ENCODE data around the gene RPL23. TPM values are rescaled to one million over a fixed set of nuclear protein-coding genes. Genes with fewer than 3 reads are reported as not detected.

RPL23 gene
- total RNA-seq, 1 experiment from 2014 or later: 1,110 TPM

GRCh38 chr17:38877130-38877851 is 23.8 kb upstream of the RPL23 start:
- Histone ChIP-seq H3K4me2 (ENCODE audit: low read length) (no peak overlapping the region), H3K9me3 (ENCODE audit: low read length) (no peaks in the 10 kb centered on the region), H2AFZ (ENCODE audit: low read length) (no peak overlapping the region), H3K4me1 (ENCODE audit: insufficient read depth, low read length) (peaks cover 47% of the 10 kb centered on the region), H3K27ac (ENCODE audit: low read length) (no peak overlapping the region), H3K4me3 (ENCODE audit: low read length) (no peak overlapping the region), H3F3A (ENCODE audit: low read length, unreplicated experiment) (no peaks in the 10 kb centered on the region), H3K9ac (ENCODE audit: low read length) (no peak overlapping the region), H3K36me3 (ENCODE audit: low read depth, low read length) (peaks cover 10% of the 10 kb centered on the region; the same call in 1 of the 2 replicates), H3K27me3 (ENCODE audit: low read length) (no peaks in the 10 kb centered on the region), H3K79me2 (ENCODE audit: low read length) (peaks cover 68% of the 10 kb centered on the region), H3K9me2 (replicated peaks; ENCODE audit: low read length) (no peaks in the 10 kb centered on the region), H4K20me1 (ENCODE audit: low read length) (peaks cover 12% of the 10 kb centered on the region)
- POLR2A ChIA-PET (ENCODE audit: unreplicated experiment): no interaction called here
- TF ChIP-seq CTCF (conservative IDR thresholded peaks at IDR 0.05; ENCODE audit: low read depth, low read length) (no peak), EZH2 (IDR thresholded peaks at IDR 0.05; ENCODE audit: low read length, unreplicated experiment) (no peak), EZH2phosphoT487 (IDR thresholded peaks at IDR 0.05; ENCODE audit: borderline replicate concordance, low read length) (no peak)
- CTCF ChIA-PET: no interaction called here
- no peak for ATAC-seq
- intact Hi-C loops (cut with micrococcal nuclease): no loop called here
- BruUV-seq (replicated peaks): no TSS peak
- DNase-seq: no peak

GRCh38 chr17:38875477-38876075 is 22.1 kb upstream of the RPL23 start:
- no peaks in the 10 kb centered on the region for H3K9me3 ChIP-seq (ENCODE audit: low read length)
- no peaks in the 10 kb centered on the region for H3F3A ChIP-seq (ENCODE audit: low read length, unreplicated experiment)
- DNase-seq (no peak), ATAC-seq (no peak)
- ChIA-PET CTCF (no interaction called here), POLR2A (ENCODE audit: unreplicated experiment) (no interaction called here)
- H4K20me1 ChIP-seq (ENCODE audit: low read length): peaks cover 15% of the 10 kb centered on the region
- no peak overlapping the region for H3K9ac ChIP-seq (ENCODE audit: low read length)
- peaks cover 45% of the 10 kb centered on the region for H3K4me1 ChIP-seq (ENCODE audit: insufficient read depth, low read length)
- no peak overlapping the region for H3K4me2 ChIP-seq (ENCODE audit: low read length)
- intact Hi-C loops (cut with micrococcal nuclease): no loop called here
- no peaks in the 10 kb centered on the region for H3K9me2 ChIP-seq (replicated peaks; ENCODE audit: low read length)
- no peak overlapping the region for H3K27ac ChIP-seq (ENCODE audit: low read length)
- H2AFZ ChIP-seq (ENCODE audit: low read length): no peak overlapping the region
- H3K27me3 ChIP-seq (ENCODE audit: low read length): no peaks in the 10 kb centered on the region
- H3K36me3 ChIP-seq (ENCODE audit: low read depth, low read length): no peaks in the 10 kb centered on the region; the same call in 1 of the 2 replicates
- no peak overlapping the region for H3K4me3 ChIP-seq (ENCODE audit: low read length)
- peaks cover 68% of the 10 kb centered on the region for H3K79me2 ChIP-seq (ENCODE audit: low read length)
- no TSS peak for BruUV-seq (replicated peaks)
- TF ChIP-seq CTCF (conservative IDR thresholded peaks at IDR 0.05; ENCODE audit: low read depth, low read length) (no peak), EZH2phosphoT487 (IDR thresholded peaks at IDR 0.05; ENCODE audit: borderline replicate concordance, low read length) (no peak), EZH2 (IDR thresholded peaks at IDR 0.05; ENCODE audit: low read length, unreplicated experiment) (no peak)

Measured in PC-3 (cell line).